Measurements from ENCODE around the gene FKBP9.
"Not testable (repeated sequence)": the region's sequence is repeated elsewhere in the genome, so short reads cannot be mapped to it uniquely, and the experiment has no call there.

The FKBP9 gene

GRCh38 chr7:32957326-32958045 is at the start of gene FKBP9:
Gene FKBP9 (plus strand): TSS chr7:32957440. CDS start chr7:32957574, 134 bp downstream.
- DNase-seq (ENCODE audit: low spot score), result peak; percentile 95

DNA sequence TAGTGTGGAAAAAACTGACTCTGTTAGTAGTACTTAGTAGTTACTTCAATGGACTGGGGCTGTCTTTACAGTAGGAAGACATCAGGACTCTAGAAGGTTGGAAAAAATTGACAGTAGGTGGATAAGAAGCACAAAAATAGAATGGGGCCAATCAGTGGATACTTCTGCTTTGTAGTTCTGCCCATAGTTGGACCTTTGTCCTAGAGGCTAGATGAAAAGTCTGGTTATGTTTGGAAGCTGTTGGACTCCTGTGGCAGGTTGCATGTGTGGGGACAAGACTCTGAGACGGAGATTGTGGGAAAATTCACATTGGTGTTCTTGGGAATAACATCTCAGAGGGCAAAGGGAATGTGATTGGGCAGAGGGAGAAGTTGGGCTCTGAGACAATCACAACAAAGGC is 47.0 kb upstream of the FKBP9 start:
- no peak for DNase-seq (ENCODE audit: low spot score)

DNA sequence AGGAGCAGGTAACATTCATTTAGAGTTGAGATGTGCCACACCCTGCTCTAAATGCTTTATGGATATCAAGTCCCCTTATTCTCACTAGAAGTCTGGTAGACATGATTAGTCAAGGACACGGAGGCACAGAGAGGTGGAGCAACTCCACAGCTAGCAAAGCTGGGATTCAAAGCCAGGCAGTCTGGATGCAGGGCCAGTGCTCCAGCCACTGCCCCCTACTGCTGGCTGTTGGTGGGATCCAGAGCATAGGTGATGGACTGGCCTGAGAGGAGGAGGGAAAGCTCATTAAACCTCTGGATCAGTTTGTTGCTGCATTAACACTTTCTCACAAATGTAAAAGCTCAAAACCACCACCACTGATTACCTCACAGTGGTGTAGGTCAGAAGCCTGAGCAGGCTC is 43.1 kb upstream of the FKBP9 start:
- DNase-seq (ENCODE audit: low spot score), result no peak

DNA sequence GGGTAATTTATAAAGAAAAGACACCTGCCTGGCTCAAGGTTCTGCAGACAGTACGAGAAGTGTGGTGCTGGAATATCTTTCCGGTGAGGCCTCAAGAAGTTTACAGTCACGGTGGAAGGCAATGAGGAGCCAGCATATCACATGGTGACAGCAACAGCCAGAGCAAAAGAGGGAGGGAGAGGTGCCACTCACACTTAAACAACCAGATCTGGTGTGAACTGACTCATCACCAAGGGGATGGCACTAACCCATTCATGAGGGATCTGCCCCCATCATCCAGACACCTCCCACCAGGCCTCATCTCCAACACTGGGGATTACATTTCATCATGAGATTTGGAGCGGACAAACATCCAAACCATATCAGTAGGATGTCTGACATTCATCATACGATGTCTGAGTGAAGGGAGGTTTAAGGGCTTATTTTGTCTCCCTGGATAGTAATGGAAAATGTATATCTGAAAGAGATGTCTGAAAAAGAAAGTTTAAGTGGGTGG is 42.2 kb upstream of the FKBP9 start:
- DNase-seq (ENCODE audit: low spot score), result no peak

- DNase-seq (ENCODE audit: low spot score), result no peak
These were observed 41.2 kb upstream of the FKBP9 start for GRCh38 chr7:32916006-32916405.

DNA sequence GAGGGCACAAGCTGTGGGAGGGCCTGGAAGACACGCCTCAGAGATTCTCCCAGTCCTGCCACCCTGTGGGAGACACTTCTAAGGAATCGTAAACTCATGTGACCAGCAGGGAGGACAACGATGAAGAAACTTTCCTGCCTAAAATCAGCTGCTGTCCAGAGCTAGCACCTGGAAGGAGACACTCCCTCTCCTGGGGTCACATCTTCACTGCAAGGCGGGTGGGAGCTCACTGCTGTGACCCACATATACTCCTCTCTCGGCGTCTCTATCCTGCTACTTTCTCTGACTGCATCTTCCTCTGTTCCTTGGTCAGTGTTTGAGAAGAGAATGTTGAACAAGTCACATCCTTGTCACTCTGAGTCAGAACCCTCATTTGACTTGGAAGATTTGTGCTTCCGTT is 40.2 kb upstream of the FKBP9 start:
- not testable (repeated sequence) for DNase-seq (ENCODE audit: low spot score)

GRCh38 chr7:32921896-32922295 is 35.3 kb upstream of the FKBP9 start:
- no peak for DNase-seq (ENCODE audit: low spot score)

DNA sequence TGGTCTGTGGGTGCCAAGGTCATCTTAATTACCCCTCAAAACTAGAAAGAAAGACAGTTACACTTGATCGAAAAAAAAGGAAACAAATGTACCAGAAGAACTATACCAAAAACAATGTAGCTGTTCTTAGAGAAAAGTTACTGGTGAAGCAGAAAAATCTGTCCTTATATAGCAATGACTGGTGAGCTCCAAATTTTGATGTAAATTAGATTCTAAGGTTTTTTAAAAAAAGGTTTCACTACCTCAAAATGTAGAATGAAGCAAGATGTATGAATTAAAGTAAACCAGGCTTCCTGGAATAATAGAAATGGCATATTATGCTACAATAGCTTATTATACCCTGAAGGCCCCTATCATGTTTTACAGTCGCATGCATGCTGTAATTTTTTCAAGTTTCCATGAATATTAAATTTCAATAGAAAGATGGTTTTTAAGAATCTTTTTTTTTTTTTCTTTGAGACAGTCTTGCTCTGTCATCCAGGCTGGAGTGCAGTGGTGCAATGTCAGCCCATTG is 28.4 kb upstream of the FKBP9 start:
- DNase-seq (ENCODE audit: low spot score), result no peak

DNA sequence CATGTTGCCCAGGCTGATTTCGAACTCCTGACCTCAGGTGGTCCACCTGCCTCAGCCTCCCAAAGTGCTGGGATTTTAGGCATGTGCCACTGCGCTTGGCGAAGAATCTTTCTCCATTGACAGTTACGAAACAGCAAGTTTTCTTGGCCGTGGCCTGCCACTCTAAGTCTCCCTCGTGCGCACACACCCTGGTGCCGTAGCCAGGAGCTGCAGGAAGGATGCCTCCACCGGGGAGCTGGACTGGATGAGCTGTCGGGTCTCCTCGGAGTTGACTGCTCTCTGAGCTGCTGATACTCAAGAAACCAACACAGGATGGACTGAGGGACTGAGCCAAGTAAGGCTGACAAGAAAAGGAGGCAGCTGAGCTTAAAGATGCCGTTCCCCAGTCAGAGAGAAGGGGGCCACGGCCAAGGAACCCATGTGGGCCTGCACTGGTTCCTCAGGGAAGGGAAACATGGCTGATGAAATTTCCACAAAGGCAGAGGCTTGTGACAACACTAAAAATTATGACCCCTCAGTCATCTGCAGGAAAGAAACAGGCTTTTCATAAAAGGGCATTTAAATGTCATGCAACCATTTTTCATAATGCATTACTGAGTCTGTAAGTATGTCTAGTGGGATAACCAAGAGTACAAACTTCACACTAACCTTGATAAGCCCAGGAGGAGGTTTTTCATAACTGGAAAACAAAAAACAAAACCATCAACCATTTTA is 27.7 kb upstream of the FKBP9 start:
- DNase-seq (ENCODE audit: low spot score), result no peak

DNA sequence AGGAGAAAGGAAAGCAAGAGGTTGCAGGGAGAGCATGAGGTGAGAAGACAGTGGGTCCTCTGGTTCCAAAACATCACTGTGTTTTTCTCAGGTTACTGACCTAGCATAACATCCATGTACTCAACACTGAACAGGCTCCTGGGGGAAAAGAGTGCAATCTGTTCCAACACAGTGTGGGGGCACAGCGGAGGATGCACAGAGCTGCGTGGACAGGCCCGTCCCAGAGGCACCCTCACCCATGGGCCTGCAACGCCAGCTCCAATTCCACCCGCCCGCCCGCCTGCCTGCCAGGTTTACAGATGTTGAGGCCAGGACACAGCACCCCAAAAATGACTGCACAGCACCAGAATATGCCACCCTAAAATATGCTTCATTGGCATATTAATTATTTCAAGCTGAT is 26.9 kb upstream of the FKBP9 start:
- DNase-seq (ENCODE audit: low spot score), result no peak

DNA sequence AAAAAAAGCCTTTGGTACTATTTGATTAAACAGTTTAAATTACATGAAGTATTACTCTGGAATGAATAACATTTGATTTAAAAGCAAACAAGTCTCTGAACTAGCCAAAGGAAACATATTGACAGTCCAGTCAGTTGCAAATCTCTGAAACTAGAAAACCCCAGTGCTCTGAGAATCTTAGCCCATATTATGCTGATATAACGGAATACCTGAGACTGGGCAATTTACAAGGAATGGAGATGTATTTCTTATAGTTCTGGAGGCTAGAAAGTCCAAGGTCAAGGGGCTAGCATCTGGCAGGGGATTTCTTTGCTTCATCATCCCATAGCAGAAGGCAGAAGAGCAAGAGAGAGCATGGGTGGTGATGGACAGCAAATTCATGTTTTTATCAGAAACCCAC is 21.7 kb upstream of the FKBP9 start:
- no peak for DNase-seq (ENCODE audit: low spot score)

DNA sequence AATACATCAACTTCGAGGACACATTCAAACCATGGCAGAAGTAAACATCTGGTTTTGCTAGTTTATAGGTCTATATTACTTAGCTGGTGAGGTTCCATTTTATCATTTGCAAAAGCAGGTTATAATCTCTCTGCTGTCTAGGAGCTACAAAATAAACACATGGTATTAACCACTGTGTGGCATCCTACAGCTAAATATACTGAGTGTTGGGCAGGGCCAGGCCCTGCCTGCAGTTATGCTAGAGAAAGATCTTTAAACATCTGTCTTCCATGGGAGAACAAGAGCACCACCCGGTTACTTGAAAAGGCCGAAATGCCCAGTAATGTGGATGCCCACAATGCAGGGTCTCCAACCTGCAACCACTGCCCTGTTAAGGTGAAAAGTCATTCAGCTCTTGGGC is 20.6 kb upstream of the FKBP9 start:
- DNase-seq (ENCODE audit: low spot score), result no peak

DNA sequence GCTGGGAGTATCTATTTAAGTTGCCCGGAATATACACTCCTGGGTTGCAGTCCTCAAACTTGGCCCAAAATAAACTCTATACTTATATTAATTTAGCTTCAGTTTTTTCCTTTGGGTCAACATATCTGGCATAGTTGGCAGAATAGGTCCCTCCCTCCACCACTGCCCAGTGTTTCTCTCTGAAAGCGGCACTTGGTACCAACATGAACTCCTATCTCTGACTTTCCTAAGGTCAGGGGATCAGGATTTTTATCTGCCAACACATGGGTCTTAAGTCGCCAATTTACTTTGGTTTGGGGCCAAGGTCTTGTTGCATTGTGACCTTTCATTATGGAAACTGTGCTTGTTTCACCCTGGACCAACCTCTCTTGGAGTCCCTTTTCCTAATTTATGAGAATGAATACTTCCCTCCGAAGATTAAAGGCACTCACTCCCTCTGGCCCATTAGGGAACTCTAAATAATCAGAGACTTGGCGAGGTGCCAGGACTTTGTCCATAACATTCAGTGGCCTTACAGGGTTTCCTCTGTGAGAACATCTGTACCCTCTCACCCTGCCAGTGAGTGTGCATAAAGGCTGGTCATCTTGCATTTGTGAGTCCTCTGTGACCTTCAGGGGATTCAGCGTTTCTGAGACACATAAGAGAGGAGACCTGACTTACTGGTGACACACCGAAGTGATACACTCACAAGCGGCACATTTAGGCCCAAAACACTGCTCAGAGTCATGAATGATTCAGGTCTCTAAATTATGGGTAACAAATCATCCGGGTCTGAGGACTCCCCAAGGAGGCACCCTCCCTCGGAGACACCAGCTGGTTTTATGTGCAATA is 19.7 kb upstream of the FKBP9 start:
- no peak for DNase-seq (ENCODE audit: low spot score)

GRCh38 chr7:32941181-32941580 is 16.1 kb upstream of the FKBP9 start:
- DNase-seq (ENCODE audit: low spot score), result no peak

DNA sequence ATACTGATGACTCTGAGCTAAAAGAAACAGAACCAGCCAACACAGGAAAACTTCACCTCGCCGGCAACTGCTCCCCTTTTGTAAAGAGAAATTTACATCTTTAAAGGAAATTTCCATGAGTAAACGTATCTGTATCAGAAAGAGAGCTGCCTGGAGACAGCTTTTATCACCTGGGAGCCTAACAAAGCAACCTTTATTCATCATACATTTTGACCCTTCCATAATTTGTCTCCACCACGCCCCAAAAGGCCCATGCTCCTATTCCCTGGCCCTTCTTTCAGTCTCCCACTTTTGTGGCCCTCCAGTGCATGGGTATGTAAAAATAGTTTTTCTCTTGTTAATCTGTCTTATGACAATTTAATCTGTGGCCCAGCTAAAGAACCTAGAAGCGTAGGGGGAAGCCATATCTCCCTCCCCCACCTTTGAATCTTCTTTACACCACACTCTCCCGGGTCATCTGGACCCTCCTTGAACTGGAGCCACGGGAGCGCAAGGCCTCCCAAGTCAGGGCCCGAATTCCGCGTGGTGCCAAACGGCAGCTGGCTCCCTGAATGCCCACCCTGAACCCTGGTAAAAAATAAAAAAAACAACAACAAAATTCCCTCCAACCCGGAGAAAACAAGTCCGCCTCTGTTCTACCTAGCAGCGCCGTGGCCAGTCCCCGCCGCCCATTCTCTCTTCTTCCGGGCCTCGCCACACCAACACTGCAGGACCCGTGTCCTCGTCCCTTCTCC is 15.4 kb upstream of the FKBP9 start:
- DNase-seq (ENCODE audit: low spot score), result no peak

DNA sequence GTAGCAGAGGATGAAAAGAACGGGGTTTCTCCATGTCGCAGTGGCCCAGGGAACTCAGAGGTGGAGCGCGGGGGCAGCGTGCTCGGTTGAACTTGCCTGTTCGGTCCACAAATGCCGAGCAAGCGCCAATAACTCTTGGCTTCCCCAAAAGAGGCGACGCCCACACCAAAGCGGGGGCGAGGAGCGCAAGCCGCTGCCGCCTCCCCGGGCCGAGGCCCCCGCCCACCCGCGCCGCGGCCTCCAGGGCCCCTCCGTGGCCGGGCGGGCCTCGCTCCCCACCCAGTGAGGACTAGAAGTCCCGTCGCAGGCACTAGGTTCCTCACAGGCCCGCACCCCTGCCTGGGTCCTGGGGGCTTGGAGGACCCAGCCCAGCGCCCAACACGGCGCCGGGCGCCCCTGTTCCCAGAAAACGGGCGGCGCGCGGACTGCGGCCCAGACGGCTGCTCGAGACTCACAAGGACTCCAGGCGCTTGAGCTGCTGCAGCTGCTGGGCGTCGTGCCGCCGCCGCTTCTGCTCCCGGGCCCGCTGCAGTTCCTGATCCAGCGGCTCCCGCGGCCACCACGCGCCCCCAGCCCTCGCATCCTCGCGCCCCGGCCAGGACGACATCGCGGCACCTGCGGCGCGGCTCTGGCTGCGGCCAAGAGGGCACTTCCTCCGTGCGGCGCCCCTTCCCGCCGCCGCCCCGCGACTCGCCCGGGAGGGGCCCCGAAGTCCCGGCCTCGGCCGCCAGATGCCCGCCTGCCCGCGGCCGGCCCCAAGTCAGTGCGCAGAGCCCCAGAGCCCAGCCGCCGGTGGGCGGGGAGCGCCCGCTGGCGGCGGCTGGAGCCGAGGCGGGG is 14.6 kb upstream of the FKBP9 start:
- DNase-seq (ENCODE audit: low spot score), result peak; percentile 90

DNA sequence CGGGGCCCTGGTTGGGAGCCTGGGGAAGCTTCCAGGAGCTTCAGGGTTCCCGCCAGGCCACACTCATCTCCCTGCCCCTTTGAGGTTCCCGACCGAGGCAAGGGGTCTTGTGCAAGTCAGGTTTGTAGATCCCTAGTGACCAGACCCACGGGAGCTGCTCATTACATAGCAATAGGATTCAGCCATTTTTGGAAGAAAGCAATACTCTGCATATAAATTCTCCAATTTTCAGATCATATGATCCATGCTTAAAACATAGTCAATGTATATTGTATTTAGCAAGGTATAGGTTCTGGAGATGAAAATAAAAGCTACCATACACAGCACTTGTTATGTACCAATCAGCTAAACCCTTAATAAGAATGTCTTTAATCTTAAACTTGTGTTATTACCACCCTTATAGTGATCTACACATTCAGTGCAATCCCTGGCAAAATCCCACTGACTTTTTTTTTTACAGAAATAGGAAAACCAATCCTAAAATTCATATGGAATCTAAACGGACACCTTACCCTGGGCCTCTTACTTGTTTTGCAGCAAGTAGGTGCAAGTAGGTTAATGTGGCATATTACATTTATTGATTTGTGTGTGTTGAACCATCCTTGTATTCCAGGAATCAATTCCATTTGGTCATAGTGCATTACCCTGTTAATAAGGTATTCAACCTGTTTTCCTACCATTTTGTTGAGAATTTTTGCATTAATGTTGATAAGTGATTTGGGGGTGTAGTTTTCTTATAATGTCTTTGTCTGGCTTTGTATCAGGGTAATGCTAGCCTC is 13.8 kb upstream of the FKBP9 start:
- no peak for DNase-seq (ENCODE audit: low spot score)

DNA sequence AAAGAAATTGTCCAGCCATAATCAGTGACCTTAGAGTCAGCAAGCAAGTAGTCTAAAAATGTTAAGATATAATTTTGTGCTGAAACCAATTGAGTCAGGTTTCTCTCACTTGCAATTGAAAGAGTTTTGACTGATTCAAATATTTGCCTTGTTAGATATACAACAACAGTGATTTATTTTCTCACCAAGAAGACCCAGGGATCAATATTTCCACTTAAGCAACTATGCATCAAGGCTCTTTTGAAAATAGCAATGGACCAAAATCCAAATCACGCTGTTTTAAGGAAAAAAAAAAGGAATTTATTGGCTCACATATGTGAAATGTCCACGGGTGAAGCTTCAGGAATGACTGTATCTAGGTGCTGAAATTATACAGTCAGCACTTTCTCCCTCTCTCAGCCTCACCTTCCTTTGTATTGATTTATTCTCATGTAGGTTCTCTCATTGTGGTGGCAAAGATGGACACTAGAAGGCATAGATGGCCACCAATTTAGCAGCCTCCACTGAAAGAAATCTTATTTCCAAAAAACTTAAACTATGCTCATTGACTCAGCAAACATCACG is 9.7 kb upstream of the FKBP9 start:
- DNase-seq (ENCODE audit: low spot score), result no peak

- no peak for DNase-seq (ENCODE audit: low spot score)
These were observed 9.0 kb upstream of the FKBP9 start for GRCh38 chr7:32948202-32948601.

DNA sequence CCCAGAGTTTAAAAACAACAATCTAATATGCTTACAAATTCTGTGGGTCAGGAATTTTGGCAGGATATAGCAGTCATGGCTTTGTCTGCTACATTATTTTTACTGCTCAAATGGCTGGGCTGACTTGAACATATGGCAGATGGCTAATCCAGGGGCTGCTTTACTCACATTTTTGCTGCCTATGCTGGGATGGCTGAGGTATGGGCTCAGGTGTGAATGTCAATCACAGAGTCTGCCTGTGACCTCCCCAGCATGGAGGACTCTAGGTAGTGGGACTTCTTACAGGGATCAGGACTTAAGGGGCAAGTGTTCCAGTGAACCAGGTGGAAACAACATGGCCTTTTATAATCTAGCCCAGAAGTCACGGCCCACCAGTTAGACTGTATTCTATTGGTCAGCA is 4.4 kb upstream of the FKBP9 start:
- no peak for DNase-seq (ENCODE audit: low spot score)
